Measurements from ENCODE around the gene CABP2. TPM values are rescaled to one million over a fixed set of nuclear protein-coding genes. Genes with fewer than 3 reads are reported as not detected.
A peak's percentile ranks its signal among the peaks of the same experiment; 100 is the strongest.

The CABP2 gene
- total RNA-seq, 4 donors from 2014 or later = not detected

DNA sequence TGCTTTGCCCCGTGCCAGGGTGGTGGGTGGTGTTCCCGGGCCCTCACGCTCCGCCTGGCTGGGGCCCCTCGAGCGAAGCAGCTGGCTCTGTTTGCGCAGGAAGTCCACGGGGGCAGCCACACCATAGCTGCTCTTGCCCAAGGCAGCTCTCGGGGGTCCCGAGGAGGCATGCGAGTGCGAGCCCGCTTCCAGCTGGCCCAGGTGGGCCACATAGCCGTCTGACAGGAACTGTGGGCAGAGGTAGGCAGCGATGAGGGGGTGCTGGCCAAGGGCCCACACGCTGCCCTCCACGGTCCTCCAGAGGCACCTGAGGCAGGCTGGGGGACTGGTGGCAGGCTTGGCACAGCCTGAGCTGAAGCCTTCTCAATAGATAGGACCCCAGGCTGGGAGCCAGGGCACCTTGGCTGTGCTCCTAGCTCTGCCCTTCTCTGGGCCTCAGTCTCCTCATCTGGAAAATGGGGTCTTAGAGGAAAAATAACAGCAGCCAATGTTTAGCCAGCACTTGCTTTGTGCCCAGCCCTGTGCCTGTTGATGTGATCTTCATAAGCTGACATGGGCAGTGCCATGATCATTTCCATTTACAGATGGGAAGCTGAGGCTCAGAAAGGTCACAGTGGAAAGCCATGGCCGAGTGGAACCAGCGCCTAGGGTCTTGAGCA lies 31.0 kb downstream of the CABP2 start:
- Histone ChIP-seq H3K27ac (replicated peaks in 1 of 4) (peak overlapping the region in 2 of 4 donors; percentile 15 to 20), H3K36me3 (peaks cover 20 to 96% (median 90%) of the 10 kb centered on the region in 4 donors), H3K4me3 (no peak overlapping the region)

DNA sequence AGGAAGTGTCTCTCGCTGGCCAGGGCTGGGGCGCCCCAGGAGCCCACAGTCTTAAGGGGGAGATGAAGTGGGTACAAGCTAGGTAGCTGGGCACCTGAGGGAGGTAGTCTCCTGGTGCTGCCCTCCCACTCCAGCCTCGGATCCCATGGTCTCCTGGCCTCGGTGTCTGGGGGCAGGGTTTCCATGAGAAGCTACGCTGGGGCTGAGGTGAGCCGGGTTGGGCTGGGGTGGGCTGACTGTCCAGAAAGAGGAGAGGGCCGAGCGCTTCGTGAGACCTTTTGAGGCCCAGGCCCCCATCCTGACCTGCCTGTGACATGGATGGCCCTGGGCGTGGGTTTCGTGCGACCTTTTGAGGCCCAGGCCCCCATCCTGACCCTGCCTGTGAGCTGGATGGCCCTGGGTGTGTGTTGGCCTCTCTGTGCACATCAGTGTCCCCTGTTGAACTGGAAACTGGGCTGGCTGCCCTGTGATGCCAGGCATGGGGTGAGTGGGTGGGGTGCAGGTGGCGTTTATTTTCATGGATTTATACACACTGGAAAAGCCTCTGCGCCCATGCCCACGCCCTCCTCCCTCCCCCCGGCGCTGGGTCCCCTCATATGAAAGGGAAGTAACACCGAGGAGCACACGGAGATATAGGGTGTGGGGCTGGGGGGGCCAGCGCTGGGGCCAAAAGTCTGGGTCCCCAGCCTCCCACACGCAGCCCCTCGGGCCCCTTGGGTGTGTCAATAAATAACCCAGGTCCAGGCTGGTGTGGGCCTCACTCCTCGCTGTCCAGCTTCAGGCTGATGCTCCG lies 31.8 kb downstream of the CABP2 start:
- H3K27ac ChIP-seq (replicated peaks in 1 of 4) = peak overlapping the region; percentile 20 to 49 (median 41)
- H3K27me3 ChIP-seq = no peaks in the 10 kb centered on the region
- H3K36me3 ChIP-seq = peaks cover 22 to 98% (median 89%) of the 10 kb centered on the region in 4 donors
- DNase-seq (ENCODE audit: extremely low spot score) = no peak
- peaks cover 0 to 16% (median 11%) of the 10 kb centered on the region in 4 donors for H3K4me1 ChIP-seq
- TF ChIP-seq POLR2AphosphoS5 (IDR thresholded peaks at IDR 0.05) = no peak
- no peak for TF ChIP-seq POLR2A (IDR thresholded peaks at IDR 0.05; ENCODE audit: low read depth)
- TF ChIP-seq, protein P1, sequence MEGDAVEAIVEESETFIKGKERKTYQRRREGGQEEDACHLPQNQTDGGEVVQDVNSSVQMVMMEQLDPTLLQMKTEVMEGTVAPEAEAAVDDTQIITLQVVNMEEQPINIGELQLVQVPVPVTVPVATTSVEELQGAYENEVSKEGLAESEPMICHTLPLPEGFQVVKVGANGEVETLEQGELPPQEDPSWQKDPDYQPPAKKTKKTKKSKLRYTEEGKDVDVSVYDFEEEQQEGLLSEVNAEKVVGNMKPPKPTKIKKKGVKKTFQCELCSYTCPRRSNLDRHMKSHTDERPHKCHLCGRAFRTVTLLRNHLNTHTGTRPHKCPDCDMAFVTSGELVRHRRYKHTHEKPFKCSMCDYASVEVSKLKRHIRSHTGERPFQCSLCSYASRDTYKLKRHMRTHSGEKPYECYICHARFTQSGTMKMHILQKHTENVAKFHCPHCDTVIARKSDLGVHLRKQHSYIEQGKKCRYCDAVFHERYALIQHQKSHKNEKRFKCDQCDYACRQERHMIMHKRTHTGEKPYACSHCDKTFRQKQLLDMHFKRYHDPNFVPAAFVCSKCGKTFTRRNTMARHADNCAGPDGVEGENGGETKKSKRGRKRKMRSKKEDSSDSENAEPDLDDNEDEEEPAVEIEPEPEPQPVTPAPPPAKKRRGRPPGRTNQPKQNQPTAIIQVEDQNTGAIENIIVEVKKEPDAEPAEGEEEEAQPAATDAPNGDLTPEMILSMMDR (IDR thresholded peaks at IDR 0.05) = no peak
- no peak for TF ChIP-seq EP300 (IDR thresholded peaks at IDR 0.05)
- no peak overlapping the region for H3K4me3 ChIP-seq
- intact Hi-C loops (cut with DNase I) = no loop called here
- 84% methylated on average over 15 of the region's 24 CpGs for WGBS
- no peaks in the 10 kb centered on the region for H3K9me3 ChIP-seq

More for the DNA sequence above, 31.0 kb downstream of the CABP2 start:
- Histone ChIP-seq H3K27me3 (no peaks in the 10 kb centered on the region), H3K4me1 (peaks cover 0 to 13% (median 10%) of the 10 kb centered on the region in 4 donors), H3K9me3 (no peaks in the 10 kb centered on the region)
- 90% methylated on average over 2 of the region's 19 CpGs for WGBS
- TF ChIP-seq POLR2AphosphoS5 (IDR thresholded peaks at IDR 0.05) (no peak), POLR2A (IDR thresholded peaks at IDR 0.05; ENCODE audit: low read depth) (no peak), EP300 (IDR thresholded peaks at IDR 0.05) (no peak)
- TF ChIP-seq, protein P1 (IDR thresholded peaks at IDR 0.05) = no peak
- no peak for DNase-seq (ENCODE audit: extremely low spot score)
- intact Hi-C loops (cut with DNase I) = no loop called here

DNA sequence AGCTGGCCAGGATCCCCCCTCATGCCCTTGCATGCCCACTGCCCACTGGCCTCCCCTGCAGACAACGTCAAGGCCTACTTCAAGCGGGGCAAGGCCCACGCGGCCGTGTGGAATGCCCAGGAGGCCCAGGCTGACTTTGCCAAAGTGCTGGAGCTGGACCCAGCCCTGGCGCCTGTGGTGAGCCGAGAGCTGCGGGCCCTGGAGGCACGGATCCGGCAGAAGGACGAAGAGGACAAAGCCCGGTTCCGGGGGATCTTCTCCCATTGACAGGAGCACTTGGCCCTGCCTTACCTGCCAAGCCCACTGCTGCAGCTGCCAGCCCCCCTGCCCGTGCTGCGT lies 32.5 kb downstream of the CABP2 start:
- Histone ChIP-seq H3K27me3 (no peaks in the 10 kb centered on the region), H3K27ac (replicated peaks in 1 of 4) (peak overlapping the region in 3 of 4 donors; percentile 13 to 49 (median 39)), H3K4me1 (peaks cover 3 to 23% (median 17%) of the 10 kb centered on the region in 4 donors), H3K9me3 (no peaks in the 10 kb centered on the region), H3K4me3 (no peak overlapping the region), H3K36me3 (peaks cover 22 to 92% (median 83%) of the 10 kb centered on the region in 4 donors)
- no peak for DNase-seq (ENCODE audit: extremely low spot score)
- intact Hi-C loops (cut with DNase I) = no loop called here
- TF ChIP-seq, protein P1 (IDR thresholded peaks at IDR 0.05) = no peak
- no peak for TF ChIP-seq POLR2AphosphoS5 (IDR thresholded peaks at IDR 0.05)
- TF ChIP-seq POLR2A (IDR thresholded peaks at IDR 0.05; ENCODE audit: low read depth) = no peak
- TF ChIP-seq EP300 (IDR thresholded peaks at IDR 0.05) = no peak
- WGBS = 73% methylated on average over 13 of the region's 15 CpGs

DNA sequence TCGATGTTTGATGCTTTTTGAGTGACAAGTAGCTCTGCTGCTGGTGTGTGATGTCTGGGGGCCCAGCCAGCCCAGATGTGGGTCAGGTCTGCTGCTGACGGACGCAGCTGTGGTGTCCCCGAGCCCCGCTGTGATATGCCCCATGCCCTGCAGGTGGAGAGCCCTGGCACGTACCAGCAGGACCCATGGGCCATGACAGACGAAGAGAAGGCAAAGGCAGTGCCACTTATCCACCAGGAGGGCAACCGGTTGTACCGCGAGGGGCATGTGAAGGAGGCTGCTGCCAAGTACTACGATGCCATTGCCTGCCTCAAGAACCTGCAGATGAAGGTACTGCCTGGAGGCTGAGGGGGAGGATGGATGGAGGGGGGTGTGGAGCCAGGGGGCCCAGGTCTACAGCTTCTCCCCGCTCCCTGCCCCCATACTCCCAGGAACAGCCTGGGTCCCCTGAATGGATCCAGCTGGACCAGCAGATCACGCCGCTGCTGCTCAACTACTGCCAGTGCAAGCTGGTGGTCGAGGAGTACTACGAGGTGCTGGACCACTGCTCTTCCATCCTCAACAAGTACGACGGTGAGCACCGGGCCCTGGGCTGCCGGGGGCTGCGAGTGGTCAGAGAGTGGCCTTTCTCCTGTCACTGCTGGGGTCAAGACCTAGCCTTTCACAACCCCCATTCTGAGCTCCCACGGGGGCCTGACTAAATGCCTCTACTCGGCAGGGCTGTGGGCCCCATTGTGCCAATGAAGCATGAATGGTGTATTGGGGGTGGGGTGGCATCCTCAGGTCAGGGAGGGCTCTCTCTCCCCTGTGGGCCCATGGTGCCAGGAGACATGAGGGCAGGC lies 33.1 kb downstream of the CABP2 start:
- DNase-seq (ENCODE audit: extremely low spot score) = no peak
- H3K4me1 ChIP-seq = peaks cover 3 to 29% (median 22%) of the 10 kb centered on the region in 4 donors
- H3K4me3 ChIP-seq = no peak overlapping the region
- intact Hi-C loops (cut with DNase I) = no loop called here
- peaks cover 22 to 86% (median 77%) of the 10 kb centered on the region in 4 donors for H3K36me3 ChIP-seq
- 88% methylated on average over 4 of the region's 23 CpGs for WGBS
- H3K27ac ChIP-seq (replicated peaks in 1 of 4) = peak overlapping the region in 3 of 4 donors; percentile 13 to 49 (median 39)
- no peaks in the 10 kb centered on the region for H3K9me3 ChIP-seq
- no peaks in the 10 kb centered on the region for H3K27me3 ChIP-seq
- no peak for TF ChIP-seq EP300 (IDR thresholded peaks at IDR 0.05)
- no peak for TF ChIP-seq POLR2A (IDR thresholded peaks at IDR 0.05; ENCODE audit: low read depth)
- TF ChIP-seq, protein P1 (IDR thresholded peaks at IDR 0.05) = no peak
- TF ChIP-seq POLR2AphosphoS5 (IDR thresholded peaks at IDR 0.05) = no peak
